ENCODE results near the gene CEP76.
A peak's percentile ranks its signal among the peaks of the same experiment; 100 is the strongest.

Gene CEP76, protein sequence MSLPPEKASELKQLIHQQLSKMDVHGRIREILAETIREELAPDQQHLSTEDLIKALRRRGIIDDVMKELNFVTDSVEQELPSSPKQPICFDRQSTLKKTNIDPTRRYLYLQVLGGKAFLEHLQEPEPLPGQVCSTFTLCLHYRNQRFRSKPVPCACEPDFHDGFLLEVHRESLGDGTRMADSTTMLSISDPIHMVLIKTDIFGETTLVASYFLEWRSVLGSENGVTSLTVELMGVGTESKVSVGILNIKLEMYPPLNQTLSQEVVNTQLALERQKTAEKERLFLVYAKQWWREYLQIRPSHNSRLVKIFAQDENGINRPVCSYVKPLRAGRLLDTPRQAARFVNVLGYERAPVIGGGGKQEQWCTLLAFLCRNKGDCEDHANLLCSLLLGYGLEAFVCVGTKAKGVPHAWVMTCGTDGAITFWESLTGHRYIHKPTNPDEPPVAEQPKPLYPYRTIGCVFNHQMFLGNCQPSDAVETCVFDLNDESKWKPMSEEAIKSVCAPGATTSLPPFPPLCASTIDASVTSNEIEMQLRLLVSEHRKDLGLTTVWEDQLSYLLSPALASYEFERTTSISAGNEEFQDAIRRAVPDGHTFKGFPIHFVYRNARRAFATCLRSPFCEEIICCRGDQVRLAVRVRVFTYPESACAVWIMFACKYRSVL

DNA sequence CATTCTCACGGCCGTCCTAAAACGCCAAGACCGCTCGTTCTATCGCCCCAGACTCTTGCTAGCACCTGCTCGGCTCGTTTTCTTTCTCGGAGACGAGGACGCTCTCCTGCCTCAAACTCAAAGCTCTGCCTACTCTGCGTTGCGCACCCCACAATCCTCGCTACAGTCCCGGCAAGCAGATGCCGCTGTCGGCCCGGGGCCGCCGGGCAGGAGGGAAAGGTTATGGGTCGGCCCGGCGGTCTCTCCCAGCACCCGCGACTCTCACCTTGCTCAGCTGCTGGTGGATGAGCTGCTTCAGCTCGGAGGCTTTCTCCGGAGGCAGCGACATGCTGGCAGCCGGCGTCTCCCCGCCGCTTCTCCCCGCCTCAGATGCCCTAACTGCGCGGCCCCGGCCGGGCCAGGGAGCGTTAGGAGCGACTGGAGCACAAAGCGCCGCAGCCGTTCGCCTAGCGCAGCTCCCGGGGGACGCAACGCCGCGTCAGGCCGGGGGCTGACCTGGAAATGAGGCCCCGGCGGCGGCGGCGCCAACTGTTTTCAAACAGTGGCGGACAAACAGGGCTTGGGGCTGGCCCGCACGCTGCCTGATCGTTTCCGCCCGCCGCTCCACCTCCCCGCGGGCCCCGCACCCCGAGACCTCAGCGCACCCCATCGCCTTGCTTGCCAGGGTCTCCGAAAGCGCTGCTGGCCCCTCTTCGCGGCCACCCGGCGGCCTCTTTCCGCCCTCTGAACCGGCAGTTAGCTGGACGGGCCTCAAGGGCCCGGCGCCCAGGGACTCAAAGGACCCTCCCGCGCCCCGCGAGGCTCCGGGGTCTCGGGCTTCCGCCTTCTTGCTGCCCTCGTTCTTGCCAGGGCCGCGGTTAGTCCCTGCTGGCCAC lies at the start of gene CEP76, which contains the start of gene PSMG2:
Gene CEP76, minus strand, starts transcription at position 503 of the 875 bp plus-strand sequence. Its CDS starts 175 bp downstream, at position 328.
Gene PSMG2, plus strand, starts transcription at position 822 of the 875 bp plus-strand sequence. CDS start 66 bp downstream, outside the sequence.
- DNase-seq: peak; percentile 5

- DNase-seq: no peak
Measured at GRCh38 chr18:12751891-12752290, 49.4 kb upstream of the CEP76 start.

- no peak for DNase-seq
Measured at GRCh38 chr18:12751503-12751884, 49.0 kb upstream of the CEP76 start.

GRCh38 chr18:12750715-12751502 lies 48.4 kb upstream of the CEP76 start:
- DNase-seq: no peak

- peak; percentile 21 for DNase-seq
Measured at GRCh38 chr18:12750076-12750714, 47.7 kb upstream of the CEP76 start.

DNA sequence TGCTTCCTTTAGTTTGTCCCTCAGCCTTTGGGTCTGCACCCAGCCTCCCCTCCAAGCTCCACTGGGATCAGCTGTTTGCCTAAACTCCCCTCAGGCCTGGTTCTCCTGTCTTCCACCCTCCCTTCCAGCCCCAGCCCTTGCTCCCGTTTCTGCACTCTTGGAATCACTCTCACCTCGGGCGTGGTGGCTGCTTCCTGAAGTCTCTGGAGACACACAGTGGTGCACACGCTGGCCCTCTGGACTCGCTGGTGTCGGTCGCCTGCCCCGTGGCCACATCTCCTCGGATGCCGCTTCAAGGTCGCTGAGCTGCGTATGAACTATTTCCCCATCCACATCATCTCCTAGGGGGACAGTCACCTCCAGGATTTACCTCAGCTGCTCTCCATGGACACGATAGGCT lies 46.6 kb upstream of the CEP76 start:
- DNase-seq: no peak

DNA sequence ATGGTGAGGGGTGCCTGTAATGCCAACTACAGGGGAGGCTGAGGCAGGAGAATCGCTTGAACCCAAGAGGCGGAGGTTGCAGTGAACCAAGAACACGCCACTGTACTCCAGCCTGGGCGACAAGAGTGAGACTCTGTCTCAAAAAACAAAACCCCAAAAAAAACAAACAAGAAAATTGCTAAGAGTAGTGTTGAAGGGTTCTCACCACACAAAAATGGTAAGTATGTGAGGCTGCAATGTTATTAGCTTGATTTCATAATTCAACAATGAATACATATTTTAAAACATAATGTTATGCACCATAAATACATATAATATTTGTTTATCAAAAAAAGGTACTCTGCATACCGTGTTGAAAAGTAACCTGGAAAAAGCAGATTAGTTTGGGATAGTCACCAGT lies 46.1 kb upstream of the CEP76 start:
- no peak for DNase-seq

GRCh38 chr18:12747530-12748315 lies 45.2 kb upstream of the CEP76 start:
- DNase-seq: no peak

GRCh38 chr18:12745095-12745795 lies 42.7 kb upstream of the CEP76 start:
- DNase-seq: no peak

- peak; percentile 39 for DNase-seq
Measured at GRCh38 chr18:12744103-12744502, 41.6 kb upstream of the CEP76 start.

DNA sequence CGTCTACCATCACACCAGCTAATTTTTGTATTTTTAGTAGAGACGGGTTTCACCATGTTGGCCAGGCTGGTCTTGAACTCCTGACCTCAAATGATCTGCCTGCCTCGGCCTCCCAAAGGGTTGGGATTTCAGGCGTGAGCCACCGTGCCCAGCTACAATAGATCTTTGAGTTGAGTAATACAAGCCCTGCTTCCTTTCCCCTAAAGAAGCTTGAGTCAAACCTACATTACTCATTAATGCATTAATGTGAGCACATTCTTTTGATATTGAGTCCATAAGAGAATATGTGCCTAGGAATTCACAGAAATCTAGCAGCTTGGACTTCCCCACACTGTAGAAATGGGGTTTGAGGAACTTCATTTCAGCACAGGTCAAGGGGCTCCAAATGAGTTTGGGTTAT lies 39.9 kb upstream of the CEP76 start:
- no peak for DNase-seq

DNA sequence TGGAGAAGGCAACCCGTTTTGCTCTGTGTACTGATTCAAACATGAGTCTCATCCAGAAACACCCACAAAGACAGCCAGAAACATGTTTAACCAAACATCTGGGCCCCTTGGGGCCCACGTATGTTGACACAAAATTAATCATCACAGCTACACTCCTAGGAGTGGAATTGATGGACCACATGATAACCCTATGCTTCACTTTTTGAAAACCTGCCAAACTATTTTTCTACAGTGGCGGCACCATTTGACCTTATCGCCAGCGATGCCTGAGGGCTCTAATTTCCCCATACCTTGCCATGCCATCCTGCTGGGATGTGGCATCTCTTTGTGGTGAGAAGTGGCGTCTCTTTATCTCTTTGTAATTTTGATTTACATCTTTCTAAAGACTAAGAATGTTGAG lies 38.8 kb upstream of the CEP76 start:
- DNase-seq: no peak

GRCh38 chr18:12737243-12737902 lies 34.9 kb upstream of the CEP76 start:
- DNase-seq: no peak

- peak; percentile 61 for DNase-seq
Measured at GRCh38 chr18:12726774-12727550, 24.4 kb upstream of the CEP76 start.

GRCh38 chr18:12726331-12726730 lies 23.8 kb upstream of the CEP76 start:
- no peak for DNase-seq

DNA sequence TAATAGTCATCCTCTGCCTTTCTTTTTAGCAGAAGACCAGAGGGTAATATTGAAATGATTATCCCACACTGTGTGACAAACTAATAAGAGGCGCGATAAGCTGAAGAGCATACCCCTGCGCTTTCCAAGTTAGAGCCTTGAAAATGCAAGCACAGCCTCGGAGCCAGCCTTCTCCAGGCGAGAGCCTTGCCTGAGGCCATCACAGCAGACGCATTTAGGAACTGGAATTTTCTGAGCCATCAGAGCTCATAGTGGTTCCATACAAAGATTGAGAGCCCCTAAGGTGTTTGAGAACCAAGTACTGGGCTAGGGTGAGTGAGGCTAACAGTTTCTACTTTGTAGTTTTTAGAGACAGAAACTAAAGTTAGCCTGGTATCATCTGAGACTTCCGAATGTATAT lies 20.2 kb upstream of the CEP76 start:
- no peak for DNase-seq

- DNase-seq: no peak
Measured at GRCh38 chr18:12721495-12722275, 19.2 kb upstream of the CEP76 start.

DNA sequence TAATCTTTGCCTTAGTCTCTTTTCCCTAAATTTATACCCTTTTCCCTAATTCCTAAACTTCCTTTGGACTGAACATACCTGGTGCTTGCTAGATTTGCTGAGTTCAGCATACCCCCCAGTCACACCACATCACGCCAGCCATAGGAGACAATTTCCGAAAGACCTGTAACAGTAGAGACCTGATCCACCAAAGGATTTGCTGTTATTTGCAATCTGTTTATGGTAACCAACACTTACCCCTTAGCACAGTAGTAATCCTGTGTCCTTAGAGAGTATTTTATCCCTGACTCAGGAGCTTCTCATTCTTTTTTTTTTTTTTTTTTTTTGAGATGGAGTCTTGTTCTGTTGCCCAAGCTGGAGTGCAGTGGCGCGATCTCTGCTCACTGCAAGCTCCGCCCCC lies 8.9 kb upstream of the CEP76 start:
- DNase-seq: no peak
